Panc1 (cell line): ENCODE measurements around the gene EPN1. TPM values are rescaled to one million over a fixed set of nuclear protein-coding genes. Genes with fewer than 3 reads are reported as not detected.
A peak's percentile ranks its signal among the peaks of the same experiment; 100 is the strongest.

Experiments used
- ATAC-seq: fragments of 200-7000 bp; cut with Tn5 transposase; 2 replicates; pipeline ENCODE4 v1.9.1; 2020; ENCODE audit warnings: mild to moderate bottlenecking, moderate library complexity
- BruUV-seq: library from RNA; stranded (reverse); fragments of 400-500 nt; replicated peaks from 2 replicates; lab custom pipeline; 2021; lab: Mats Ljungman, UMichigan
- CTCF ChIA-PET: fragments of 300-600 bp; sonication (Branson Sonifier 250); formaldehyde crosslinking; loops from one replicate; lab custom pipeline; 2022; ENCODE audit warnings: antibody characterized with exemption; lab: Charles Lee
- POLR2A ChIA-PET: fragments of 300-600 bp; sonication (Branson Sonifier 250); formaldehyde crosslinking; loops from one replicate; lab custom pipeline; 2022; ENCODE audit warnings: antibody characterized with exemption; lab: Charles Lee
- DNase-seq: peaks from one replicate; pipeline ENCODE4 v3.0.0-alpha.2; 2010; ENCODE audit warnings: low read depth, low spot score
- H3K27ac ChIP-seq: 2 replicates; pipeline ENCODE4 v1.5.1; 2011; ENCODE audit warnings: mild to moderate bottlenecking, low read length, inconsistent platforms
- H3K27me3 ChIP-seq: fragments of 200-500 bp; sonication (Bioruptor generic); 2 replicates; pipeline ENCODE4 v1.6.0; 2014; ENCODE audit warnings: low read length, inconsistent platforms; ENCODE audit not compliant: control insufficient read depth, insufficient read depth
- H3K36me3 ChIP-seq: fragments of 200-500 bp; sonication (Bioruptor generic); 2 replicates; pipeline ENCODE4 v1.5.1; 2014; ENCODE audit warnings: inconsistent platforms, mild to moderate bottlenecking, low read length, moderate library complexity; ENCODE audit not compliant: control insufficient read depth, insufficient read depth
- H3K4me1 ChIP-seq: 2 replicates; pipeline ENCODE4 v1.5.1; 2011; ENCODE audit warnings: inconsistent platforms, mild to moderate bottlenecking, low read length, moderate library complexity; ENCODE audit not compliant: control insufficient read depth, insufficient read depth
- H3K4me3 ChIP-seq, 2 experiments: 2 replicates each; pipeline ENCODE4 v1.5.1; 2011 to 2012; ENCODE audit warnings: low read depth in 2 of 2, low read length in 2 of 2, mild to moderate bottlenecking in 2 of 2, inconsistent platforms in 1 of 2, moderate library complexity in 1 of 2
- H3K9me3 ChIP-seq: fragments of 200-500 bp; sonication (Bioruptor generic); 2 replicates; pipeline ENCODE4 v1.5.1; 2014; ENCODE audit warnings: low read depth, mild to moderate bottlenecking, inconsistent platforms, low read length, moderate library complexity; ENCODE audit not compliant: control insufficient read depth, insufficient read depth
- CTCF ChIP-seq: fragments of 450-650 bp; IDR thresholded peaks from 2 replicates; pipeline ENCODE4 v1.5.1; 2017; ENCODE audit warnings: mild to moderate bottlenecking
- POLR2AphosphoS5 ChIP-seq: IDR thresholded peaks from 2 replicates; pipeline ENCODE4 v1.6.1; 2012; ENCODE audit warnings: mild to moderate bottlenecking, low read depth, low read length, moderate library complexity
- REST ChIP-seq, 2 experiments: IDR thresholded peaks; 2 replicates each; pipeline ENCODE4 v1.6.1; 2011 to 2012; ENCODE audit warnings: low read depth in 2 of 2, control low read depth in 1 of 2, low read length in 1 of 2, mild to moderate bottlenecking in 1 of 2, moderate library complexity in 1 of 2; ENCODE audit not compliant: insufficient read depth in 1 of 2
- SIN3A ChIP-seq: IDR thresholded peaks from 2 replicates; pipeline ENCODE4 v1.6.1; 2012; ENCODE audit warnings: low read depth, mild to moderate bottlenecking, low read length, moderate library complexity, borderline replicate concordance; ENCODE audit not compliant: insufficient read depth
- TCF7L2 ChIP-seq: IDR thresholded peaks from 2 replicates; pipeline ENCODE4 v1.6.1; 2011; ENCODE audit warnings: mild to moderate bottlenecking, low read depth, low read length, inconsistent platforms
- in situ Hi-C: cut with HindIII; loops from 2 replicates; pipeline ENCODE4 v1.10.0; 2016; ENCODE audit warnings: low sequenced_read_pairs, low pct_unique_long_range_greater_than_20kb
- intact Hi-C: fragments of 100-400 bp; cut with micrococcal nuclease; formaldehyde crosslinking; loops from one replicate; pipeline ENCODE4 v1.10.0; 2022; ENCODE audit not compliant: unreplicated experiment
- total RNA-seq: library from RNA; stranded (reverse); gene quantifications from one replicate; pipeline ENCODE4 v1.2.1, GENCODE V29; 2021; ENCODE audit not compliant: unreplicated experiment

EPN1 gene
- total RNA-seq, 1 experiment from 2014 or later: 361 TPM

GRCh38 chr19:55670280-55671053, 4.6 kb upstream of the EPN1 start:
- H3K27me3 ChIP-seq: no peaks in the 10 kb centered on the region
- BruUV-seq: no TSS peak
- H3K27ac ChIP-seq: peak overlapping the region; percentile 96
- DNase-seq (no peak), ATAC-seq (peak; percentile 86)
- CTCF ChIA-PET: interaction anchor here (1.0 kb wide), 1 partner anchor 16 kb away, joined by 3 read pairs; no protein-coding TSS in a partner anchor
- H3K9me3 ChIP-seq: no peaks in the 10 kb centered on the region
- peaks cover 78% of the 10 kb centered on the region for H3K4me1 ChIP-seq
- intact Hi-C loops: no loop called here
- TF ChIP-seq CTCF (no peak), POLR2AphosphoS5 (peak; percentile 85), TCF7L2 (peak; percentile 96), REST (IDR thresholded peaks at IDR 0.05; ENCODE audit: insufficient read depth in 1 of 2, low read depth in 2 of 2, low read length in 1 of 2) (peak in 1 of 2 experiments; percentile 65; a peak in 1 of 4 replicates), SIN3A (no peak)
- peaks cover 20% of the 10 kb centered on the region for H3K36me3 ChIP-seq
- in situ Hi-C loops: no loop called here
- POLR2A ChIA-PET: interaction anchor here (1.1 to 1.8 kb wide), 2 partner anchors 14 to 16 kb away, joined by 3 to 5 read pairs; partner anchors contain the start of gene U2AF2
- H3K4me3 ChIP-seq: peak overlapping the region in 1 of 2 experiments; percentile 5; a peak in 1 of 4 replicates

GRCh38 chr19:55671054-55671378, 4.0 kb upstream of the EPN1 start:
- in situ Hi-C loops (no loop called here), intact Hi-C loops (no loop called here)
- no peak for TF ChIP-seq POLR2AphosphoS5
- TF ChIP-seq SIN3A: no peak
- TF ChIP-seq CTCF: no peak
- no peak for TF ChIP-seq TCF7L2
- no peak for TF ChIP-seq REST (IDR thresholded peaks at IDR 0.05; ENCODE audit: insufficient read depth in 1 of 2, low read depth in 2 of 2, low read length in 1 of 2)
- peaks cover 80% of the 10 kb centered on the region for H3K4me1 ChIP-seq
- H3K9me3 ChIP-seq: no peaks in the 10 kb centered on the region
- CTCF ChIA-PET: interaction anchor here (1.0 kb wide), 1 partner anchor 17 kb away, joined by 3 read pairs; no protein-coding TSS in a partner anchor
- POLR2A ChIA-PET: interaction anchor here (1.8 kb wide), 1 partner anchor 17 kb away, joined by 5 read pairs; the partner anchor contains the start of gene U2AF2
- peak overlapping the region; percentile 96 for H3K27ac ChIP-seq
- DNase-seq: no peak
- ATAC-seq: no peak
- no TSS peak for BruUV-seq
- no peak overlapping the region for H3K4me3 ChIP-seq
- H3K36me3 ChIP-seq: peaks cover 23% of the 10 kb centered on the region
- H3K27me3 ChIP-seq: no peaks in the 10 kb centered on the region
